K562 (cell line): ENCODE measurements around the gene MRPL41. TPM values are rescaled to one million over a fixed set of nuclear protein-coding genes. Genes with fewer than 3 reads are reported as not detected.

ENCODE experiments used
- ATF3 ChIP-seq, 2 experiments: fragments of 450-650 bp in 1 of 2; sonication (generic) in 1 of 2; formaldehyde crosslinking in 1 of 2; IDR thresholded peaks in 1 of 2; conservative IDR thresholded peaks in 1 of 2; 2 replicates each; pipeline versions ENCODE4 v1.6.1 to v1.8.1; 2016 to 2023; ENCODE audit warnings: mild to moderate bottlenecking in 2 of 2, moderate library complexity in 2 of 2, inconsistent platforms in 1 of 2, missing genetic modification reagents in 1 of 2
- BMI1 ChIP-seq: fragments of 150-350 bp; IDR thresholded peaks from 2 replicates; pipeline ENCODE4 v1.6.1; 2014; ENCODE audit warnings: low read length
- CBX3 ChIP-seq, 2 experiments: IDR thresholded peaks; 1 replicate in 1 of 2; 2 replicates in 1 of 2; pipeline ENCODE4 v1.6.1; 2012; ENCODE audit warnings: inconsistent platforms in 2 of 2, low read length in 2 of 2, borderline replicate concordance in 1 of 2, control low read depth in 1 of 2
- FOXK1 ChIP-seq: sonication (generic); formaldehyde crosslinking; IDR thresholded peaks from 2 replicates; pipeline ENCODE4 v1.8.0; 2022; ENCODE audit warnings: missing genetic modification reagents, mild to moderate bottlenecking, borderline replicate concordance
- HOMEZ ChIP-seq: fragments of 250-450 bp; sonication (Bioruptor Pico); IDR thresholded peaks from 2 replicates; pipeline ENCODE4 v1.4.0; 2020; ENCODE audit warnings: mild to moderate bottlenecking, moderate library complexity
- MBD1 ChIP-seq: fragments of 250-450 bp; sonication (Bioruptor Pico); IDR thresholded peaks from 2 replicates; pipeline ENCODE4 v1.8.0; 2022; ENCODE audit warnings: inconsistent platforms
- NELFE ChIP-seq: IDR thresholded peaks from 2 replicates; pipeline ENCODE4 v1.6.1; 2011; ENCODE audit warnings: mild to moderate bottlenecking; ENCODE audit not compliant: insufficient read depth, insufficient read length
- NFIC ChIP-seq: fragments of 450-650 bp; IDR thresholded peaks from 2 replicates; pipeline ENCODE4 v1.6.1; 2017; ENCODE audit warnings: mild to moderate bottlenecking, inconsistent platforms
- PTTG1 ChIP-seq: fragments of 450-650 bp; IDR thresholded peaks from 2 replicates; pipeline ENCODE4 v1.6.1; 2016; ENCODE audit warnings: low read depth, mild to moderate bottlenecking, missing genetic modification characterization, missing compliant biosample characterization
- RBM14 ChIP-seq: fragments of 200-400 bp; formaldehyde crosslinking; IDR thresholded peaks from 2 replicates; pipeline ENCODE4 v1.6.1; 2018; ENCODE audit warnings: low read depth, mild to moderate bottlenecking, low read length, moderate library complexity, borderline replicate concordance; ENCODE audit not compliant: insufficient read depth
- RCOR1 ChIP-seq, 2 experiments: IDR thresholded peaks; 2 replicates each; pipeline ENCODE4 v1.6.1; 2012; ENCODE audit warnings: low read depth in 2 of 2, low read length in 2 of 2, borderline replicate concordance in 1 of 2, improper control_type of control experiment in 1 of 2
- ZKSCAN8 ChIP-seq: fragments of 200-800 bp; sonication (Bioruptor generic); IDR thresholded peaks from 2 replicates; pipeline ENCODE4 v1.6.1; 2016; ENCODE audit warnings: missing genetic modification characterization, missing compliant biosample characterization
- ZNF197 ChIP-seq: fragments of 200-800 bp; sonication (Bioruptor generic); IDR thresholded peaks from 2 replicates; pipeline ENCODE4 v1.6.1; 2016; ENCODE audit warnings: low read depth, missing genetic modification characterization, missing compliant biosample characterization
- ZNF24 ChIP-seq: fragments of 450-650 bp; IDR thresholded peaks from 2 replicates; pipeline ENCODE4 v1.6.1; 2016
- ZNF395 ChIP-seq: fragments of 200-800 bp; sonication (Bioruptor generic); IDR thresholded peaks from 2 replicates; pipeline ENCODE4 v1.6.1; 2017; ENCODE audit warnings: missing genetic modification characterization, missing compliant biosample characterization
- ZNF696 ChIP-seq: fragments of 250-450 bp; sonication (Bioruptor Pico); conservative IDR thresholded peaks from 2 replicates; pipeline ENCODE4 v1.4.0; 2020; ENCODE audit warnings: mild to moderate bottlenecking, moderate library complexity
- ZNF766 ChIP-seq: fragments of 200-800 bp; sonication (Bioruptor generic); conservative IDR thresholded peaks from 2 replicates; pipeline ENCODE4 v1.6.1; 2016; ENCODE audit warnings: missing genetic modification characterization, missing compliant biosample characterization
- polyA plus RNA-seq, 8 experiments: library from polyadenylated mRNA; depleted of rRNA in 4 of 8; stranded (reverse) in 5 of 8; unstranded in 3 of 8; fragments of >200 nt; fragmentation: Nextera tagmentation in 2 of 8; fragmentation: Illumina TruSeq in 1 of 8; extraction: Ambion mirVana in 2 of 8; extraction: Trizol in 1 of 8; gene quantifications; 2 replicates each; pipeline versions ENCODE4 v1.2.1 to v1.2.3, GENCODE V29; 2011 to 2014; ENCODE audit warnings: inconsistent platforms in 1 of 8, missing spikeins in 1 of 8
- total RNA-seq, 7 experiments: library from RNA; depleted of rRNA in 6 of 7; stranded (reverse); fragments of >200 nt in 6 of 7; fragmentation: Illumina TruSeq in 2 of 7; extraction: Trizol in 2 of 7; gene quantifications; 2 replicates each; pipeline versions ENCODE4 v1.2.1 to v1.2.3, GENCODE V29; 2011 to 2021; ENCODE audit warnings: low replicate concordance in 1 of 7
- TF ChIP-seq, protein P1 (sequence below): sonication (generic); formaldehyde crosslinking; IDR thresholded peaks from 2 replicates; pipeline ENCODE4 v1.5.0; 2020; ENCODE audit warnings: missing genetic modification reagents
- TF ChIP-seq, protein P2 (sequence below): fragments of 250-450 bp; sonication (Bioruptor Pico); IDR thresholded peaks from 2 replicates; pipeline ENCODE4 v1.5.0; 2021

Gene MRPL41
- total and polyA plus RNA-seq, 9 of the 15 experiments (the other 6 are each of a cell fraction or from before 2014, with no cell fraction given): 2.6 to 259 (median 21.6) TPM

DNA sequence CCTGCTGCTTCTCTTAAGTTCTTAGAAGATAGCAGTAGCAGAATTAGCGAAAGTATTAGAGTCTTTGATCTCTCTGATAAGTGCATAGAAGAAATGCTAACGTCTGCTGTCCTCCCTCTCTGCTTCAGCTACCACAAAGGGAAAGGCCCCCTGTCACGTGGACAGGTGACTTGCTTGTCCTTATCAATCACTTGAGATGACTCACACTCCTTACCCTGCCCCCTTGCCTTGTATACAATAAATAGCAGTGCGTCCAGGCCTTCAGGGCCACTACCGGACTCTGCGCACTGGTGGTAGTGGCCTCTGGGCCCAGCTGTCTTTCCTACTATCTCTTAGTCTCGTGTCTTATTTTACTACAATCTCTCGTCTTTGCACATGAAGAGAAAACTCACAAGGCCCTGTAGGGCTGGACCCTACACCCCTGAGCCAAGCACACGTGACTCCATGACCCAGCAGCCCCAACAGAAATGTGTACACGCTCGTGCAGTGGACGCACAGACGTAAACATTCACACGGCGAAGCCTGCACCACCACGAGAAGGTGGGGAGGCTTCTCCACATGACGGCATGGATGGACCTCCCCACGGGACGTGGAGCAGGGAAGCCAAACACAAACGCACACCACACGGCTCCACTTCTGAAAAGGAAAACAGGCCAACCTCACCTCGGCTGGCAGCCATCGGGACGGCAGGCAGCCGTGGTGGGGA lies 39.8 kb upstream of the MRPL41 start (continued):
- TF ChIP-seq MBD1 (CRISPR knock-in tag) (no peak), CBX3 (IDR thresholded peaks at IDR 0.05; ENCODE audit: borderline replicate concordance in 1 of 2, low read length in 2 of 2) (no peak), BMI1 (no peak), PTTG1 (tag) (no peak), NFIC (no peak), ATF3 (IDR thresholded peaks at IDR 0.05) (peak; percentile 96), ATF3 (CRISPR knock-in tag; conservative IDR thresholded peaks at IDR 0.05) (peak; percentile 90), RBM14 (no peak), ZKSCAN8 (CRISPR knock-in tag) (no peak), ZNF696 (CRISPR knock-in tag) (no peak), RCOR1 (IDR thresholded peaks at IDR 0.05; ENCODE audit: borderline replicate concordance in 1 of 2, low read depth in 2 of 2, low read length in 2 of 2) (peak in 1 of 2 experiments; percentile 55; a peak in 1 of 4 replicates), ZNF766 (CRISPR knock-in tag) (0 out of 2 replicates have a peak, but pooled peaks have one; percentile 24), NELFE (no peak), ZNF197 (CRISPR knock-in tag) (no peak), HOMEZ (CRISPR knock-in tag) (no peak), ZNF395 (CRISPR knock-in tag) (peak; percentile 42; the same call in 1 of the 2 replicates), FOXK1 (CRISPR knock-in tag) (no peak), ZNF24 (peak; percentile 37; the same call in 1 of the 2 replicates)
- TF ChIP-seq, protein P1, sequence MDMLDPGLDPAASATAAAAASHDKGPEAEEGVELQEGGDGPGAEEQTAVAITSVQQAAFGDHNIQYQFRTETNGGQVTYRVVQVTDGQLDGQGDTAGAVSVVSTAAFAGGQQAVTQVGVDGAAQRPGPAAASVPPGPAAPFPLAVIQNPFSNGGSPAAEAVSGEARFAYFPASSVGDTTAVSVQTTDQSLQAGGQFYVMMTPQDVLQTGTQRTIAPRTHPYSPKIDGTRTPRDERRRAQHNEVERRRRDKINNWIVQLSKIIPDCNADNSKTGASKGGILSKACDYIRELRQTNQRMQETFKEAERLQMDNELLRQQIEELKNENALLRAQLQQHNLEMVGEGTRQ: peak; percentile 84
- TF ChIP-seq, protein P2, sequence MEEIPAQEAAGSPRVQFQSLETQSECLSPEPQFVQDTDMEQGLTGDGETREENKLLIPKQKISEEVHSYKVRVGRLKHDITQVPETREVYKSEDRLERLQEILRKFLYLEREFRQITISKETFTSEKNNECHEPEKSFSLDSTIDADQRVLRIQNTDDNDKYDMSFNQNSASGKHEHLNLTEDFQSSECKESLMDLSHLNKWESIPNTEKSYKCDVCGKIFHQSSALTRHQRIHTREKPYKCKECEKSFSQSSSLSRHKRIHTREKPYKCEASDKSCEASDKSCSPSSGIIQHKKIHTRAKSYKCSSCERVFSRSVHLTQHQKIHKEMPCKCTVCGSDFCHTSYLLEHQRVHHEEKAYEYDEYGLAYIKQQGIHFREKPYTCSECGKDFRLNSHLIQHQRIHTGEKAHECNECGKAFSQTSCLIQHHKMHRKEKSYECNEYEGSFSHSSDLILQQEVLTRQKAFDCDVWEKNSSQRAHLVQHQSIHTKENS: no peak
